Heart left ventricle (tissue), 13 donors: ENCODE results near the gene GIPC3.

Experiments used
- POLR2A ChIP-seq, 2 donors: fragments of 450-650 bp; IDR thresholded peaks; one replicate each; pipeline ENCODE4 v1.6.1; 2017; ENCODE audit warnings: antibody characterized with exemption in 2 of 2, mild to moderate bottlenecking in 2 of 2, moderate library complexity in 2 of 2
- TF ChIP-seq, protein P1 (sequence below), 12 donors: fragments of 200-600 bp; sonication (generic) in 4 of 12; IDR thresholded peaks; one replicate each; pipeline versions ENCODE4 v1.5.0 to v1.8.0; 2018 to 2022; ENCODE audit warnings: antibody characterized with exemption in 12 of 12, mild to moderate bottlenecking in 5 of 12
- donor health status: ischemic (EF 13 %, LVEDD 7.1; RV severe dilation, severe dysfunction).
- donor health status: DM: no; HTN: yes; CAD: no.
- donor health status: DM: no; HTN: no; CAD: no.
- donor health status: ischemic (EF 25% LVEDD 6.9; RV normal size, moderate dysfunction).
- donor health status: ischemic (EF 25% LVEDD 5.7; RV mildly dilated, moderate dysfunction).
- donor health status: ischemic (EF 35%, LVEDD 5.7; RV mildly dilated, moderate dysfunction).
- donor health status: nonischemic (EF 11% LVEDD 7.7; RV severe dilation, severe dysfunction).
- donor health status: DM: yes; HTN: yes; CAD: no.
- donor health status: PGD.
- donor health status: ischemic (EF 29% LVEDD 5.4; RV normal size, mild dysfunction).
- donor health status: nonischemic (EF 23%, LVEDD 6.1; RV moderate dilation, normal function).

DNA sequence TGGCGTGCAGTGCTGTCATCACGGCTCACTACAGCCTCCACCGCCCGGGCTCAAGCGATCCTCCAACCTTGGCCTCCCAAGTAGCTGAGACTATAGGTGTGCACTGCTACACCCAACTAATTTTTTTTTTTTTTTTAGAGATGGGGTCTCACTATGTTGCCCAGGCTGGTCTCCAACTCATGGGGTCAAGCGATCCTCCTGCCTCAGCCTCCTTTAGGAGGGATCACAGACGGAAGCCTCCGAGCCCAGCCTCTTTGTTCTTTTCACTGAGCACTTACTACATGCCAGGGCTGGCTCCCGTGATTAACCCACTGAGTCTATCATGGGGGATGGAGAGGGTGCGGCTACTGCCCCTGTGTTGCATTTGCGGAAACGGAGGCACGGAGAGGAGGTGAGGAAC lies 54.2 kb downstream of the GIPC3 start:
- TF ChIP-seq, protein P1, sequence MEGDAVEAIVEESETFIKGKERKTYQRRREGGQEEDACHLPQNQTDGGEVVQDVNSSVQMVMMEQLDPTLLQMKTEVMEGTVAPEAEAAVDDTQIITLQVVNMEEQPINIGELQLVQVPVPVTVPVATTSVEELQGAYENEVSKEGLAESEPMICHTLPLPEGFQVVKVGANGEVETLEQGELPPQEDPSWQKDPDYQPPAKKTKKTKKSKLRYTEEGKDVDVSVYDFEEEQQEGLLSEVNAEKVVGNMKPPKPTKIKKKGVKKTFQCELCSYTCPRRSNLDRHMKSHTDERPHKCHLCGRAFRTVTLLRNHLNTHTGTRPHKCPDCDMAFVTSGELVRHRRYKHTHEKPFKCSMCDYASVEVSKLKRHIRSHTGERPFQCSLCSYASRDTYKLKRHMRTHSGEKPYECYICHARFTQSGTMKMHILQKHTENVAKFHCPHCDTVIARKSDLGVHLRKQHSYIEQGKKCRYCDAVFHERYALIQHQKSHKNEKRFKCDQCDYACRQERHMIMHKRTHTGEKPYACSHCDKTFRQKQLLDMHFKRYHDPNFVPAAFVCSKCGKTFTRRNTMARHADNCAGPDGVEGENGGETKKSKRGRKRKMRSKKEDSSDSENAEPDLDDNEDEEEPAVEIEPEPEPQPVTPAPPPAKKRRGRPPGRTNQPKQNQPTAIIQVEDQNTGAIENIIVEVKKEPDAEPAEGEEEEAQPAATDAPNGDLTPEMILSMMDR (IDR thresholded peaks at IDR 0.05): no peak
- TF ChIP-seq POLR2A (IDR thresholded peaks at IDR 0.05): no peak
